ENCODE results near the gene GATA6.

GATA6 gene

GRCh38 chr18:22166069-22166950 is 3.1 kb upstream of the GATA6 start:
- in situ Hi-C loops (cut with MboI; ENCODE audit: low sequenced_read_pairs): no loop called here

GRCh38 chr18:22167091-22167470 is 2.3 kb upstream of the GATA6 start:
- in situ Hi-C loops (cut with MboI; ENCODE audit: low sequenced_read_pairs): no loop called here

GRCh38 chr18:22167471-22168241 is 1.7 kb upstream of the GATA6 start:
- in situ Hi-C loops (cut with MboI; ENCODE audit: low sequenced_read_pairs): no loop called here

- in situ Hi-C loops (cut with MboI; ENCODE audit: low sequenced_read_pairs): no loop called here
Observed at GRCh38 chr18:22168360-22168921, 948 bp upstream of the GATA6 start.

- in situ Hi-C loops (cut with MboI; ENCODE audit: low sequenced_read_pairs): no loop called here
Observed at GRCh38 chr18:22169889-22170420, 566 bp downstream of the GATA6 start.

GRCh38 chr18:22170421-22171257 is 1.2 kb downstream of the GATA6 start:
- in situ Hi-C loops (cut with MboI; ENCODE audit: low sequenced_read_pairs): no loop called here

GRCh38 chr18:22171258-22172119 is 2.1 kb downstream of the GATA6 start:
- in situ Hi-C loops (cut with MboI; ENCODE audit: low sequenced_read_pairs): no loop called here

- in situ Hi-C loops (cut with MboI; ENCODE audit: low sequenced_read_pairs): no loop called here
Observed at GRCh38 chr18:22172120-22172582, 2.8 kb downstream of the GATA6 start.

- in situ Hi-C loops (cut with MboI; ENCODE audit: low sequenced_read_pairs): no loop called here
Observed at GRCh38 chr18:22172594-22173049, 3.2 kb downstream of the GATA6 start.

- in situ Hi-C loops (cut with MboI; ENCODE audit: low sequenced_read_pairs): no loop called here
Observed at GRCh38 chr18:22173221-22173927, 4.0 kb downstream of the GATA6 start.

GRCh38 chr18:22173928-22174301 is 4.5 kb downstream of the GATA6 start:
- in situ Hi-C loops (cut with MboI; ENCODE audit: low sequenced_read_pairs): no loop called here

GRCh38 chr18:22174341-22175145 is 5.2 kb downstream of the GATA6 start:
- in situ Hi-C loops (cut with MboI; ENCODE audit: low sequenced_read_pairs): no loop called here

GRCh38 chr18:22175346-22175745 is 6.0 kb downstream of the GATA6 start:
- in situ Hi-C loops (cut with MboI; ENCODE audit: low sequenced_read_pairs): no loop called here

- in situ Hi-C loops (cut with MboI; ENCODE audit: low sequenced_read_pairs): no loop called here
Observed at GRCh38 chr18:22176420-22177326, 7.3 kb downstream of the GATA6 start.

- in situ Hi-C loops (cut with MboI; ENCODE audit: low sequenced_read_pairs): no loop called here
Observed at GRCh38 chr18:22177327-22177871, 8.0 kb downstream of the GATA6 start.

- in situ Hi-C loops (cut with MboI; ENCODE audit: low sequenced_read_pairs): no loop called here
Observed at GRCh38 chr18:22179174-22179573, 9.8 kb downstream of the GATA6 start.

GRCh38 chr18:22179631-22180030 is 10.2 kb downstream of the GATA6 start:
- in situ Hi-C loops (cut with MboI; ENCODE audit: low sequenced_read_pairs): no loop called here

Data from hTERT RPE-1 (cell line).